Endothelial cell of umbilical vein (primary cell): ENCODE results near the gene CACNA1A. TPM values are rescaled to one million over a fixed set of nuclear protein-coding genes. Genes with fewer than 3 reads are reported as not detected.

Source experiments
- BruUV-seq: library from RNA; stranded (reverse); fragments of 400-500 nt; replicated peaks from 2 replicates; lab custom pipeline; 2021; lab: Mats Ljungman, UMichigan
- CTCF ChIA-PET: fragments of 300-600, 350-600 bp; sonication (Branson Sonifier 250); formaldehyde crosslinking; loops from one replicate; lab custom pipeline; 2021; ENCODE audit warnings: antibody characterized with exemption, inconsistent platforms; lab: Charles Lee
- POLR2A ChIA-PET: fragments of 300-600, 350-600 bp; sonication (Branson Sonifier 250); formaldehyde crosslinking; loops from one replicate; lab custom pipeline; 2021; ENCODE audit warnings: antibody characterized with exemption, inconsistent platforms; lab: Charles Lee
- DNase-seq: peaks from one replicate; pipeline ENCODE4 v3.0.0-alpha.2; 2011; ENCODE audit warnings: low read depth, low spot score
- FAIRE-seq: peaks from 2 replicates; lab custom pipeline; 2011; peaks lifted over from hg19 to GRCh38; lab: Jason Lieb, UNC
- H2AFZ ChIP-seq: 2 replicates; pipeline ENCODE4 v1.6.0; 2012; ENCODE audit warnings: low read depth, low read length, control low read depth, inconsistent platforms
- H3K27ac ChIP-seq: 2 replicates; pipeline ENCODE4 v1.5.1; 2011; ENCODE audit warnings: low read depth, mild to moderate bottlenecking, control low read depth, low read length, moderate library complexity; ENCODE audit not compliant: insufficient read depth
- H3K27me3 ChIP-seq, 2 experiments: 2 replicates each; pipeline versions ENCODE4 v1.6.0 to v1.6.1; 2011; ENCODE audit warnings: low read length in 2 of 2, mixed read lengths in 1 of 2; ENCODE audit not compliant: control insufficient read depth in 2 of 2, insufficient read depth in 2 of 2
- H3K36me3 ChIP-seq, 2 experiments: 2 replicates in 1 of 2; 3 replicates in 1 of 2; pipeline ENCODE4 v1.5.1; 2011; ENCODE audit warnings: low read length in 2 of 2, mild to moderate bottlenecking in 1 of 2, moderate library complexity in 1 of 2; ENCODE audit not compliant: control insufficient read depth in 2 of 2, insufficient read depth in 2 of 2; ENCODE audit errors: extremely low read depth in 1 of 2
- H3K4me1 ChIP-seq: 3 replicates; pipeline ENCODE4 v1.5.1; 2011; ENCODE audit warnings: mild to moderate bottlenecking, low read length; ENCODE audit not compliant: control insufficient read depth, insufficient read depth; ENCODE audit errors: extremely low read depth
- H3K4me2 ChIP-seq: 2 replicates; pipeline ENCODE4 v1.6.1; 2011; ENCODE audit warnings: low read length, control low read depth, mixed read lengths; ENCODE audit not compliant: insufficient read depth
- H3K4me3 ChIP-seq, 3 experiments: fragments of 200-600 bp in 1 of 3; sonication (generic), shearing (Covaris generic) in 1 of 3; replicated peaks in 1 of 3; 2 replicates each; pipeline ENCODE4 v1.5.1; 2011 to 2016; ENCODE audit warnings: control low read depth in 3 of 3, low read length in 3 of 3, mild to moderate bottlenecking in 2 of 3, inconsistent platforms in 1 of 3, low read depth in 1 of 3, moderate library complexity in 1 of 3; ENCODE audit not compliant: insufficient read depth in 1 of 3
- H3K79me2 ChIP-seq: 2 replicates; pipeline ENCODE4 v1.6.0; 2012; ENCODE audit warnings: low read length, inconsistent platforms; ENCODE audit not compliant: control insufficient read depth, insufficient read depth
- H3K9ac ChIP-seq: replicated peaks from 2 replicates; pipeline ENCODE3; 2011; ENCODE audit warnings: low read length, control low read depth; ENCODE audit not compliant: insufficient read depth; ENCODE audit errors: extremely low read depth
- H3K9me1 ChIP-seq: replicated peaks from 3 replicates; pipeline ENCODE4 v1.6.0; 2011; ENCODE audit warnings: mild to moderate bottlenecking, low read length; ENCODE audit not compliant: control insufficient read depth, insufficient read depth; ENCODE audit errors: extremely low read depth
- H3K9me3 ChIP-seq: replicated peaks from 2 replicates; pipeline ENCODE4 v1.5.1; 2012; ENCODE audit warnings: low read length, inconsistent platforms; ENCODE audit not compliant: control insufficient read depth, insufficient read depth
- H4K20me1 ChIP-seq: replicated peaks from 2 replicates; pipeline ENCODE3; 2011; ENCODE audit warnings: mild to moderate bottlenecking, low read length; ENCODE audit not compliant: control insufficient read depth, insufficient read depth; ENCODE audit errors: extremely low read depth
- EZH2 ChIP-seq: IDR thresholded peaks from 2 replicates; pipeline ENCODE4 v1.6.1; 2012; ENCODE audit warnings: borderline replicate concordance, low read depth, mild to moderate bottlenecking, moderate library complexity, low read length, inconsistent platforms; ENCODE audit not compliant: severe bottlenecking
- FOS ChIP-seq: IDR thresholded peaks from 2 replicates; pipeline ENCODE4 v1.6.1; 2011; ENCODE audit warnings: mild to moderate bottlenecking, low read length, moderate library complexity, borderline replicate concordance; ENCODE audit not compliant: insufficient read depth
- GATA2 ChIP-seq: IDR thresholded peaks from 2 replicates; pipeline ENCODE4 v1.7.0; 2011; ENCODE audit warnings: low read depth, mild to moderate bottlenecking, moderate library complexity, mixed read lengths, low read length; ENCODE audit not compliant: insufficient read length, insufficient read depth
- JUN ChIP-seq: IDR thresholded peaks from 2 replicates; pipeline ENCODE4 v1.6.1; 2011; ENCODE audit warnings: borderline replicate concordance, low read depth; ENCODE audit not compliant: insufficient read length, insufficient read depth
- POLR2A ChIP-seq: IDR thresholded peaks from 2 replicates; pipeline ENCODE4 v1.6.1; 2012; ENCODE audit warnings: low read depth, mild to moderate bottlenecking, control low read depth, low read length
- POLR2AphosphoS5 ChIP-seq: IDR thresholded peaks from 2 replicates; pipeline ENCODE4 v1.6.1; 2012; ENCODE audit warnings: low read depth, mild to moderate bottlenecking, control low read depth, low read length, moderate library complexity; ENCODE audit not compliant: insufficient read depth
- dilution Hi-C: fragments of 300-500 bp; cut with MboI; formaldehyde crosslinking; loops from one replicate; pipeline ENCODE4 v1.15.0; 2019; ENCODE audit warnings: low sequenced_read_pairs; ENCODE audit not compliant: extremely low pct_ligation_motif_present
- intact Hi-C: fragments of 100-400 bp; cut with micrococcal nuclease; formaldehyde crosslinking; loops from one replicate; pipeline ENCODE4 v1.10.0; 2022
- polyA plus RNA-seq, 4 experiments: library from polyadenylated mRNA; depleted of rRNA in 3 of 4; stranded (reverse) in 3 of 4; unstranded in 1 of 4; fragments of >200 nt; gene quantifications; 2 replicates each; pipeline versions ENCODE4 v1.2.1 to v1.2.3, GENCODE V29; 2011 to 2012; ENCODE audit warnings: missing spikeins in 1 of 4
- total RNA-seq: library from RNA; stranded (reverse); gene quantifications from 2 replicates; pipeline ENCODE4 v1.2.3, GENCODE V29; 2021
- TF ChIP-seq, protein P1 (sequence below), 2 donors: IDR thresholded peaks; 1 replicate in 1 of 2; 2 replicates in 1 of 2; pipeline ENCODE4 v1.5.1; 2011; ENCODE audit warnings: low read length in 2 of 2, mild to moderate bottlenecking in 2 of 2, moderate library complexity in 2 of 2, control low read depth in 1 of 2, inconsistent platforms in 1 of 2, low read depth in 1 of 2; ENCODE audit not compliant: insufficient read depth in 1 of 2; ENCODE audit errors: extremely low read depth in 1 of 2
- TF ChIP-seq, protein P2 (sequence below): IDR thresholded peaks from 2 replicates; pipeline ENCODE4 v1.6.1; 2011; ENCODE audit not compliant: insufficient read depth, insufficient read length

CACNA1A gene
- total and polyA plus RNA-seq, 2 donors (not counting 3 experiments of a cell fraction or from before 2014, with no cell fraction given), result 0.17 to 0.38 TPM

GRCh38 chr19:13290741-13291140 is 215.5 kb downstream of the CACNA1A start:
- H3K9me3 ChIP-seq, result no peaks in the 10 kb centered on the region
- H3K4me3 ChIP-seq, result no peak overlapping the region
- TF ChIP-seq EZH2, result no peak
- TF ChIP-seq GATA2, result no peak
- no peaks in the 10 kb centered on the region for H3K4me1 ChIP-seq
- CTCF ChIA-PET, result no interaction called here
- H4K20me1 ChIP-seq, result no peaks in the 10 kb centered on the region
- no TSS peak for BruUV-seq
- H3K36me3 ChIP-seq, result no peaks in the 10 kb centered on the region
- no peak overlapping the region for H2AFZ ChIP-seq
- H3K9me1 ChIP-seq, result no peaks in the 10 kb centered on the region
- no peak for FAIRE-seq
- POLR2A ChIA-PET, result no interaction called here
- DNase-seq, result no peak
- H3K9ac ChIP-seq, result no peak overlapping the region
- H3K27ac ChIP-seq, result no peak overlapping the region
- intact Hi-C loops (no loop called here), dilution Hi-C loops (no loop called here)
- no peaks in the 10 kb centered on the region for H3K27me3 ChIP-seq
- H3K4me2 ChIP-seq, result no peak overlapping the region
- H3K79me2 ChIP-seq, result no peaks in the 10 kb centered on the region

- Histone ChIP-seq H3K79me2 (no peaks in the 10 kb centered on the region), H3K4me1 (no peaks in the 10 kb centered on the region), H3K36me3 (no peaks in the 10 kb centered on the region), H3K4me2 (no peak overlapping the region), H3K27ac (no peak overlapping the region), H4K20me1 (no peaks in the 10 kb centered on the region), H3K4me3 (no peak overlapping the region), H3K9me1 (no peaks in the 10 kb centered on the region), H2AFZ (no peak overlapping the region), H3K9ac (no peak overlapping the region), H3K27me3 (no peaks in the 10 kb centered on the region), H3K9me3 (no peaks in the 10 kb centered on the region)
- POLR2A ChIA-PET, result no interaction called here
- dilution Hi-C loops, result no loop called here
- FAIRE-seq (no peak), DNase-seq (no peak)
- intact Hi-C loops, result no loop called here
- BruUV-seq, result no TSS peak
- TF ChIP-seq, protein P1, sequence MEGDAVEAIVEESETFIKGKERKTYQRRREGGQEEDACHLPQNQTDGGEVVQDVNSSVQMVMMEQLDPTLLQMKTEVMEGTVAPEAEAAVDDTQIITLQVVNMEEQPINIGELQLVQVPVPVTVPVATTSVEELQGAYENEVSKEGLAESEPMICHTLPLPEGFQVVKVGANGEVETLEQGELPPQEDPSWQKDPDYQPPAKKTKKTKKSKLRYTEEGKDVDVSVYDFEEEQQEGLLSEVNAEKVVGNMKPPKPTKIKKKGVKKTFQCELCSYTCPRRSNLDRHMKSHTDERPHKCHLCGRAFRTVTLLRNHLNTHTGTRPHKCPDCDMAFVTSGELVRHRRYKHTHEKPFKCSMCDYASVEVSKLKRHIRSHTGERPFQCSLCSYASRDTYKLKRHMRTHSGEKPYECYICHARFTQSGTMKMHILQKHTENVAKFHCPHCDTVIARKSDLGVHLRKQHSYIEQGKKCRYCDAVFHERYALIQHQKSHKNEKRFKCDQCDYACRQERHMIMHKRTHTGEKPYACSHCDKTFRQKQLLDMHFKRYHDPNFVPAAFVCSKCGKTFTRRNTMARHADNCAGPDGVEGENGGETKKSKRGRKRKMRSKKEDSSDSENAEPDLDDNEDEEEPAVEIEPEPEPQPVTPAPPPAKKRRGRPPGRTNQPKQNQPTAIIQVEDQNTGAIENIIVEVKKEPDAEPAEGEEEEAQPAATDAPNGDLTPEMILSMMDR (IDR thresholded peaks at IDR 0.05; ENCODE audit: extremely low read depth in 1 of 2, insufficient read depth in 1 of 2, low read depth in 1 of 2, low read length in 2 of 2), result no peak
- TF ChIP-seq GATA2 (no peak), POLR2A (no peak), POLR2AphosphoS5 (no peak), FOS (no peak), JUN (no peak), EZH2 (no peak)
- TF ChIP-seq, protein P2, sequence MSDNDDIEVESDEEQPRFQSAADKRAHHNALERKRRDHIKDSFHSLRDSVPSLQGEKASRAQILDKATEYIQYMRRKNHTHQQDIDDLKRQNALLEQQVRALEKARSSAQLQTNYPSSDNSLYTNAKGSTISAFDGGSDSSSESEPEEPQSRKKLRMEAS, result no peak
- CTCF ChIA-PET, result interaction anchor here (0.7 to 1.4 kb wide), 2 partner anchors 10 to 11 kb away, joined by 3 to 5 read pairs; no protein-coding TSS in a partner anchor
These were observed 217.0 kb downstream of the CACNA1A start for GRCh38 chr19:13289295-13289694.
